Measurements from ENCODE around the gene RAD51B. TPM values are rescaled to one million over a fixed set of nuclear protein-coding genes. Genes with fewer than 3 reads are reported as not detected.
"Not testable (repeated sequence)": the region's sequence is repeated elsewhere in the genome, so short reads cannot be mapped to it uniquely, and the experiment has no call there.

RAD51B gene
- total RNA-seq, 1 donor from 2014 or later = 3.8 TPM

- intact Hi-C loops (cut with DNase I); DNase-seq (ENCODE audit: low spot score): not testable (repeated sequence)
Measured at GRCh38 chr14:68289452-68289851, 469.9 kb downstream of the RAD51B start.

DNA sequence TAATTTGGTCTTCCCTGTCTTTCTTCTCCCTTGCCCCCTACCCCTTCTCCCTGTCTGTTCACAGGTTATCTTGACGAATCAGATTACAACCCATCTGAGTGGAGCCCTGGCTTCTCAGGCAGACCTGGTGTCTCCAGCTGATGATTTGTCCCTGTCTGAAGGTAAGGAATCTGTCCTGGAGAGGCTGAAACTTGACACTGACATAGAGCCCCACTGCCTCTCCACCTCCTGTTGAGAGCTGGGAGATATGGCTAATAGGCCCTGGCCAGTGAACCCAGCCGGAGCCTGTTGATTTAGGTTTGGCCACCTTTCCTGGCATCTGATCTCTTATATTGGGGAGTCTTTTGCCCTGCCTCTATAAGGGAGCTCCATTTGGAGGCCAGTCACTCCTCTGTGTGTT, 472.2 kb downstream of the RAD51B start:
- DNase-seq (ENCODE audit: low spot score) = no peak
- intact Hi-C loops (cut with DNase I) = no loop called here

- DNase-seq (ENCODE audit: low spot score) = no peak
- intact Hi-C loops (cut with DNase I) = no loop called here
Measured at GRCh38 chr14:68292441-68293215, 473.0 kb downstream of the RAD51B start.

DNA sequence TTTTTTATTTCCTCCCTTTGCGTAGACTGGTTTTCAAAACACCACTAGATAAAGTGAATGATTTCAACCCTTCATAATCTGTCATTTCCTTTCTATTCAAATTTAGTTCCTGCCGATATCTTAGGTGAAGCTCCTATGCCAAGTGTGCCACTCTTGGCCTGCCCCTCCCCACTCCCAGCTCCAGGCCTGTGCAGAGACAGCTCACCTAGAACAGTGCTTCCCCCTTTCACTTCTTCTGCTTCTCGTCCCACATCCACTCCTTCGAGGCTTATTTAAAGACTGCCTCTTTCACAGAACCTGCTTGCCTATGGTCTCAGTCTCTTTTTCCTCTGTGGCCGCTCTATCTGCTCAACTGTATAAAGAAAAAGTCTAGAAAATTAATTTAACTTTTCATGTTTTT, 473.8 kb downstream of the RAD51B start:
- intact Hi-C loops (cut with DNase I) = no loop called here
- DNase-seq (ENCODE audit: low spot score) = no peak

DNA sequence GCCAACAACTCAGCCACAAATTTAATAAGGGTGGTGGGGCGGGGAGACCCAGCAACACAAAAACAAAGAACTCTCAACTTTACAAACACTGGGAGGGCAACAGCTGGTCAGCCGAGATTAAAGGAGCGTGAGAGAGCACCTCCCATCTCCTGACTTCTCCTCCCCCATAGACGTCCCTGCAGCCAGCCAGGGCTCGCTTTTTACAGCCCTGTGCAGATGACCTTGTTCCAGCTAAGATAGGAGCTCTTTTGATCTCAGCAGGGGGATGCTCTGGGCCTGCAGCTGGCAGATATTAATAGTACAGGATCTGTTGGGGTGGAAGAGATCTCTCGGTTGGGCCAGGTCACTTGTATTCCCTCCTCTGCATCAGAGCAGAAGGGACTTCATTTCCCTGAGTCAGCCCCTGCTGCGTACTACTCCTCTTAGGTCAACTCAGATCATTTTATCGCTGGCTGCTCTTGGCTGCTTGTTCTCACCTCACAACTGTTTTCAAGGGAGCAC, 475.8 kb downstream of the RAD51B start:
- intact Hi-C loops (cut with DNase I) = loop anchor here (5.0 kb wide), 1 partner anchor 97 kb away; no protein-coding TSS in a partner anchor
- DNase-seq (ENCODE audit: low spot score) = no peak

DNA sequence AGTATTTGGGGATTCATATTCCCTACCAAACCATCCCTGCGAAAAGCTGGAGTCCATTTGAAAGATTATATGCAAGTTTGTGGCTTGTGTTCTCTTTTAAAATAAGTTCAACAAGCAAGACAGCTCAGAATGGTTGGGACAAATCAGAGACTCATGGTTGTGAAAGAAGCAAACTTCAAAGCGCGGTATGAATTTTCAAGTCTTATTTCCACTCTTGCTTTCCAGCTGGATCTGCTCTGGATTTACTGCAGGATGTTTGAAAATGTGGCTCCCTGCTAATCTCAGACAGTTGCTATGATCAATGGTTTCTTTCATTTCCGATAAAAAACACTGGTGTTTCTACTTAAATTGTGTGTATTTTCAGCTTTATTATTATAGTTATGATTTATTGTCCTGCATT, 477.5 kb downstream of the RAD51B start:
- intact Hi-C loops (cut with DNase I) = loop anchor here (5.0 kb wide), 1 partner anchor 95 kb away; no protein-coding TSS in a partner anchor
- DNase-seq (ENCODE audit: low spot score) = no peak

GRCh38 chr14:68297876-68298468, 478.4 kb downstream of the RAD51B start:
- DNase-seq (ENCODE audit: low spot score) = no peak
- intact Hi-C loops (cut with DNase I) = loop anchor here (5.0 kb wide), 1 partner anchor 94 kb away; no protein-coding TSS in a partner anchor

GRCh38 chr14:68300608-68301007, 481.0 kb downstream of the RAD51B start:
- intact Hi-C loops (cut with DNase I) = no loop called here
- no peak for DNase-seq (ENCODE audit: low spot score)

GRCh38 chr14:68301219-68301618, 481.6 kb downstream of the RAD51B start:
- DNase-seq (ENCODE audit: low spot score) = no peak
- intact Hi-C loops (cut with DNase I) = no loop called here

DNA sequence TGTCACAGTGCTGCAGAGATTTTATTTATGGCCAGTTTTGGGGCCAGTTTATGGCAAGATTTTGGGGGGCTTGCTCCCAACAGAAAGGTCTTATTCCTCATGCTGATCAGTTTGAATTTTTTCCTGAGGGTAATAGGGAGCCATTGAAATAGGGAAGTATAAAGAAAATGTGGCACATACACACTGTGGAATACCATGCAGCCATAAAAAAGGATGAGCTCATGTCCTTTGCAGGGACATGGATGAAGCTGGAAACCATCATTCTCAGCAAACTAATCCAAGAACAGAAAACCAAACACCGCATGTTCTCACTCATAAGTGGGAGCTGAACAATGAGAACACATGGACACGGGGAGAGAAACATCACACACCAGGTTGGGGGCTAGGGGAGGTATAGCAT, 483.4 kb downstream of the RAD51B start:
- DNase-seq (ENCODE audit: low spot score); intact Hi-C loops (cut with DNase I): not testable (repeated sequence)

- intact Hi-C loops (cut with DNase I) = no loop called here
- no peak for DNase-seq (ENCODE audit: low spot score)
Measured at GRCh38 chr14:68305738-68306137, 486.2 kb downstream of the RAD51B start.

- intact Hi-C loops (cut with DNase I) = no loop called here
- DNase-seq (ENCODE audit: low spot score) = no peak
Measured at GRCh38 chr14:68306265-68306933, 486.8 kb downstream of the RAD51B start.

DNA sequence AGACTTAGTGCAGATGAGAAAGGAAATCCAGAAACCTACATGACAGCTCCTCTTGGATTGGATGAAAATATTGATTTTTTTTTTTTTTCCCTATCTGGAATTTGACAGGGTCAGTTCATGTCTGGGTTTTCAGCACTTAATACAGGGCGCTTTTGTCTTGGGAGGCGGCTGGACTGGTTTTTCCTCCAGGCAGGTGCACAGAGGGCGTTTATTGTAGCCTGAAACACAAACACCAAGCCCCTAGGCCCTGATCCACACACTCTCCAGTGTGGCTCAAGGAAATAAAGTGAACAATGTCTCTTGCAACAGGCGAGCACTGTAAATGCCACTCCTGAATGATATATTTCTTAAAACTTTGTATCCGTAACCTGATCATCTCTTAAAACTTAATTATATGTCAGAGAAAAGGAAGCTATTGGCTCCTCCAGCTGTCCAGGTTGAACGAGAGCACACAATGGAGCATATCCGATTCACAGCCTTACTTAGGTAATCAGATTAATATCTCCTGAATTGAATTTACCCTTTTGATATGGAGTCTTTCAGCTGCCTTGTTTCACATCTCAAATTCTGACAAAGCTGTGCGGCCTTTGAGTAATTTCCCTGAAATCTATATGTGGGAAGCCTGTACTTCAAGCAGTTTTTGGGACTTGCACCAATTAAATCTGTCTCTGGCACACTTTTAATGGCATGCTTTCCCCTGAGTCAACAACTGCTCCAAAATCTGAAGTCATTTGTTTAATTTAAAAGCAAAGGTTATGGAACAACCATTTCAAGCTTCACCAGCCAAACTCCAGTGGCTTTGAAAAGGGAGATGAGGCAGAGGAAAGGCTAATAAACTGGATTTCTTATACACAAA, 487.6 kb downstream of the RAD51B start:
- no peak for DNase-seq (ENCODE audit: low spot score)
- intact Hi-C loops (cut with DNase I) = no loop called here

DNA sequence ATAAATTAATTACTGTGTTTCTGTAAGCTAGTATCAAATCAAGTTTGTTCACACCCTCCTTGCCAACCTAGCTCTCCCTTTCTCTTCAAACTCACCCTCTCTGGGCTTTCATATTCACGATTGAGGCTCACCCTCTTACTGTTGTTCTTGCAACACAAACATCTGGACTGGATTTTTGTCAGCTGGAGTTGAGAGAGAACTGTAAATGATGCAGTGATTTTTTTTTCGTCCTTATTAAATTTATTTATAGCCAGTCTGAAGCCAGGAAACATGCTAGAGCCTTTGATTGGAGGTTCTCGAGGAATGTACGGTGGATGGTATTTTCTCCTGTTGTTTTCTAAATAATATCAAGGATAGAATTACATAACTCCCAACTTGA, 488.2 kb downstream of the RAD51B start:
- DNase-seq (ENCODE audit: low spot score) = no peak
- intact Hi-C loops (cut with DNase I) = no loop called here

DNA sequence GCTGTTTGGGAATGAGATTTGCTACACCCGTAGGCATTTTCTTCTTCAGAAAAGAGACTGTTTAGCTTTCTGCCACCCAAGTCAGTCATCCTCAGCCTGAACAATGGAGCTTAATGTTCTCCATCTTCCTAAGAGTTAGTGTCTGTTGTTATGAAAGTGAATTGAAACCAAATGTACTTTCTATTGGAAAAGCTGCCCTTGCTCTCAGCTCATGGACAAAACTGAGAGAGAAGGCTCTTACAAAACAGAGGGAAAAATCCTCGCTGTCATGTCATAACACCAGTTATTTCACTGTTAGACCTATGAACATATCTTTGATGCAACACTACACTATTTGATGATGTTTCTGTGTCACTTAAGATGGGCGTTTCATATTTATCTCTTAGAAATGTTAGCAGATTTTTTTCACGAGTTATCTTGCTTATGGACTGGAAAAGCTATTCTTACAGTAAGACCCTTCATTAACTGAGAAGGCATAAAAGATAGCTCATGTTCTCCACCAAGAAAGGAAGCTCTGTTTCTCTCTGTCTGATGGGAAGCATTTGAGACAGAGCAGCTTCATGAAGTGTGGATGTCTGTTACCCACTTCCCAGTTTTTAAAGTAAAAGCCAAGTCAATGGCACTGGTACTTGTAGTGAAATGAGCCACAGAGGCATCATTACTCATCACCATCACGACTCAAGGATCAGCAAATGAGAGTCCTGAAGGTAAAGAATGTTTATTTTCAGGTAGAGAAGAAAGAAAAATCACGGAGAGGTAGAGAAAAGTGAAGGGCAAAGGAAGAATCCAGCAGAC, 489.3 kb downstream of the RAD51B start:
- no peak for DNase-seq (ENCODE audit: low spot score)
- intact Hi-C loops (cut with DNase I) = no loop called here

- intact Hi-C loops (cut with DNase I) = no loop called here
- DNase-seq (ENCODE audit: low spot score) = no peak
Measured at GRCh38 chr14:68309616-68310015, 490.0 kb downstream of the RAD51B start.

DNA sequence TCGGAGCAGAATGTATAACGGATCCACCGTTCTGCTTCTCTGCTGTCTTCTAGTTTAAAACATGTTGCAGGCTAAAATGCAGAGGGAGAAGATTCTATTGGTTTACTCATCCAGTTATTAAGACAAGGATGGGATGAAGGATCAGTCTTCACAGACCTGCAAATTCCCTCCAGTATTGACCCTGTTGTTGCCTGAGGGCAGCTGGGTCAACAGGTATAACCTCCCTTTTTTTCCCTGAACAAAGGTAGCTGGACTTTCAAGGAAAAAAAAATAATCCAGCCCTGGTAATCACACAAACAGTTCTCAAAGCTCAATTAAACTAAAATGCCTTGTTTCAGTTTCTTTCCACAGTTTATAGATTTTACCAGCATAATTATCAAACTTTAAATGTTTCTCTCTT, 492.7 kb downstream of the RAD51B start:
- intact Hi-C loops (cut with DNase I) = no loop called here
- DNase-seq (ENCODE audit: low spot score) = no peak

DNA sequence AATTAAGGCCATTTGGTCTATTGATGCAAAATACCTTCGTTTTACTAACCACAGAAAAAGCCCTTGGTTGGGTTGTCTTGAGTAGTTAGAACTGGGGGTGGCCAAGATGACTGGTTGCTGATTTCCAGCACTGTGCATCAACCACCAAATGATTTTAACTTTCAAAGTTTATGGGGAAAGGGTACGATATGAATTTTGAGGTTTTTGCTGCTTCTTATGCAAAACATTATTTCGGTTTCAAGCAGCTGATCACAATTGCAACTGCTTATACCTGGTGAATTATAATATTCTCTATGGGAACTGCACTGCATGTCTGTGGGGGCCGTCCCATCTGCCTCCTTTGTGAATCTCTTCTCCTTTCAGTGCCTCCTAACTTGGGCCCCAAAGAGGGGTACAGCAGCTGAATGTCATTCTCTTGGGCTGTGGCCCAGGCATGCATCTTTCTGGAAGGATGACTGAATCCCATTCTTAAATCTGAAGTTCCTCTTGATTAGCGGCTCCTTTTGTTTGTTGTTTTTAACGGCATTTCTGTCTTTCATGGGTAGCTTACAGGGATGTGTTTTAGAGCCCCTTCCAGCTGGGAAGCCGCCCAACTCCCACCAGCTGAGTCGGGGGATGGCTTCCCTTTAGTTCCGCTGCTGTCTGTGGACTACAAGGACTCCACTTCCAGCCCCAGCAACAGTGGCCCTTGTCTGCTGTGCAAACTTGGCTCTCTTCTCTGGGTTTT, 493.5 kb downstream of the RAD51B start:
- DNase-seq (ENCODE audit: low spot score) = no peak
- intact Hi-C loops (cut with DNase I) = no loop called here
